Trophoblast cell (in vitro differentiated cells and primary cell): Measurements from ENCODE around the gene CAPN15.

Experiments
- DNase-seq, 2 donors: peaks; one replicate each; pipeline ENCODE4 v3.0.0-alpha.2; 2016
- H2AFZ ChIP-seq: 2 replicates; pipeline ENCODE4 v1.6.1; 2013; ENCODE audit warnings: low read length, moderate library complexity, mild to moderate bottlenecking; ENCODE audit not compliant: insufficient read depth, poor library complexity
- H2AK5ac ChIP-seq: 2 replicates; pipeline ENCODE4 v1.6.1; 2013; ENCODE audit warnings: mild to moderate bottlenecking, low read length
- H2BK120ac ChIP-seq: 2 replicates; pipeline ENCODE4 v1.6.1; 2013; ENCODE audit warnings: low read length, mild to moderate bottlenecking, moderate library complexity; ENCODE audit not compliant: insufficient read depth, poor library complexity
- H2BK12ac ChIP-seq: 2 replicates; pipeline ENCODE4 v1.6.1; 2013; ENCODE audit warnings: mild to moderate bottlenecking, low read length, moderate library complexity
- H2BK5ac ChIP-seq: 2 replicates; pipeline ENCODE4 v1.6.1; 2013; ENCODE audit warnings: low read length, low read depth, moderate library complexity, mild to moderate bottlenecking; ENCODE audit not compliant: poor library complexity
- H3K14ac ChIP-seq: 2 replicates; pipeline ENCODE4 v1.6.1; 2013; ENCODE audit warnings: mild to moderate bottlenecking, low read length
- H3K18ac ChIP-seq: 2 replicates; pipeline ENCODE4 v1.6.1; 2013; ENCODE audit warnings: mild to moderate bottlenecking, low read length
- H3K23ac ChIP-seq: 2 replicates; pipeline ENCODE4 v1.6.1; 2013; ENCODE audit warnings: low read length
- H3K27ac ChIP-seq: 2 replicates; pipeline ENCODE4 v1.5.1; 2013; ENCODE audit warnings: low read depth, mild to moderate bottlenecking, inconsistent platforms, low read length, moderate library complexity
- H3K27me3 ChIP-seq: 2 replicates; pipeline ENCODE4 v1.6.1; 2013; ENCODE audit warnings: inconsistent platforms, mild to moderate bottlenecking, low read length, moderate library complexity; ENCODE audit not compliant: insufficient read depth
- H3K36me3 ChIP-seq, 2 experiments: 1 replicate in 1 of 2; 2 replicates in 1 of 2; pipeline ENCODE4 v1.6.1; 2013; ENCODE audit warnings: low read length in 2 of 2, mild to moderate bottlenecking in 2 of 2, moderate library complexity in 1 of 2; ENCODE audit not compliant: insufficient read depth in 2 of 2, control insufficient read depth in 1 of 2
- H3K4ac ChIP-seq: 2 replicates; pipeline ENCODE4 v1.6.1; 2013; ENCODE audit warnings: low read depth, mild to moderate bottlenecking, low read length, moderate library complexity
- H3K4me1 ChIP-seq, 2 experiments: 1 replicate in 1 of 2; 2 replicates in 1 of 2; pipeline ENCODE4 v1.6.1; 2013; ENCODE audit warnings: low read length in 2 of 2, mild to moderate bottlenecking in 2 of 2, moderate library complexity in 1 of 2; ENCODE audit not compliant: insufficient read depth in 2 of 2, control insufficient read depth in 1 of 2
- H3K4me2 ChIP-seq: 2 replicates; pipeline ENCODE4 v1.6.1; 2013; ENCODE audit warnings: inconsistent platforms, mild to moderate bottlenecking, low read length, moderate library complexity
- H3K4me3 ChIP-seq: 2 replicates; pipeline ENCODE4 v1.5.1; 2013; ENCODE audit warnings: mild to moderate bottlenecking, low read depth, low read length, inconsistent platforms
- H3K79me1 ChIP-seq: one replicate; pipeline ENCODE4 v1.6.1; 2013; ENCODE audit warnings: low read length
- H3K79me2 ChIP-seq: 2 replicates; pipeline ENCODE4 v1.6.1; 2013; ENCODE audit warnings: low read length, mild to moderate bottlenecking; ENCODE audit not compliant: control insufficient read depth, insufficient read depth, poor library complexity
- H3K9ac ChIP-seq: 2 replicates; pipeline ENCODE4 v1.6.1; 2013; ENCODE audit warnings: mild to moderate bottlenecking, low read length
- H3K9me3 ChIP-seq: 2 replicates; pipeline ENCODE4 v1.6.1; 2013; ENCODE audit warnings: low read depth, mild to moderate bottlenecking, control low read depth, inconsistent platforms, low read length; ENCODE audit not compliant: insufficient read depth
- H4K12ac ChIP-seq: 2 replicates; pipeline ENCODE4 v1.6.1; 2013; ENCODE audit warnings: low read depth, mild to moderate bottlenecking, low read length, moderate library complexity
- H4K8ac ChIP-seq: 2 replicates; pipeline ENCODE4 v1.6.1; 2013; ENCODE audit warnings: low read depth, mild to moderate bottlenecking, low read length, moderate library complexity
- H4K91ac ChIP-seq: one replicate; pipeline ENCODE4 v1.6.1; 2013; ENCODE audit warnings: low read depth, mild to moderate bottlenecking, low read length, moderate library complexity
- WGBS: extraction: QIAGEN DNeasy Blood & Tissue Kit; methylation state at CpG from one replicate; pipeline ENCODE4 v1.1.7; 2013; ENCODE audit warnings: missing lambda C conversion rate; ENCODE audit not compliant: insufficient read length, insufficient coverage; ENCODE audit errors: extremely low coverage; 5-methylcytosine and 5-hydroxymethylcytosine counted together

Gene CAPN15

GRCh38 chr16:555528-556473 is 28.3 kb downstream of the CAPN15 start:
- H3K14ac ChIP-seq = no peak overlapping the region
- no peak overlapping the region for H4K91ac ChIP-seq
- no peaks in the 10 kb centered on the region for H3K79me1 ChIP-seq
- H3K79me2 ChIP-seq = no peaks in the 10 kb centered on the region
- peaks cover 28% of the 10 kb centered on the region in 2 experiments for H3K36me3 ChIP-seq
- H3K18ac ChIP-seq = no peak overlapping the region
- no peak overlapping the region for H4K12ac ChIP-seq
- H3K4ac ChIP-seq = no peak overlapping the region
- H4K8ac ChIP-seq = no peak overlapping the region
- no peak overlapping the region for H2BK12ac ChIP-seq
- no peak overlapping the region for H2BK5ac ChIP-seq
- no peak overlapping the region for H3K23ac ChIP-seq
- WGBS = no CpG with 5 or more reads among the region's 32 CpGs
- H2BK120ac ChIP-seq = no peak overlapping the region
- no peak overlapping the region for H3K4me3 ChIP-seq
- no peaks in the 10 kb centered on the region for H3K4me1 ChIP-seq
- no peak overlapping the region for H3K27ac ChIP-seq
- no peak for DNase-seq
- H2AK5ac ChIP-seq = no peak overlapping the region
- no peak overlapping the region for H3K4me2 ChIP-seq
- no peak overlapping the region for H3K9ac ChIP-seq
- H3K9me3 ChIP-seq = peaks cover 2% of the 10 kb centered on the region
- peaks cover 24% of the 10 kb centered on the region for H3K27me3 ChIP-seq
- H2AFZ ChIP-seq = no peak overlapping the region

- Histone ChIP-seq H4K8ac (no peak overlapping the region), H3K18ac (no peak overlapping the region), H3K27ac (no peak overlapping the region), H2AFZ (no peak overlapping the region), H4K12ac (no peak overlapping the region), H3K9ac (no peak overlapping the region), H2AK5ac (no peak overlapping the region), H3K79me1 (no peaks in the 10 kb centered on the region), H2BK5ac (no peak overlapping the region), H3K79me2 (no peaks in the 10 kb centered on the region), H3K14ac (no peak overlapping the region), H4K91ac (no peak overlapping the region), H3K9me3 (peaks cover 2% of the 10 kb centered on the region), H3K4me2 (no peak overlapping the region), H3K27me3 (peaks cover 32% of the 10 kb centered on the region), H3K4me1 (no peaks in the 10 kb centered on the region), H2BK12ac (no peak overlapping the region), H2BK120ac (no peak overlapping the region), H3K4ac (no peak overlapping the region), H3K23ac (no peak overlapping the region), H3K36me3 (peaks cover 21 to 22% of the 10 kb centered on the region in 2 experiments), H3K4me3 (no peak overlapping the region)
- no CpG with 5 or more reads among the region's 32 CpGs for WGBS
- DNase-seq = no peak
Observed at GRCh38 chr16:556474-557173, 29.1 kb downstream of the CAPN15 start.

GRCh38 chr16:557463-558297 is 30.2 kb downstream of the CAPN15 start:
- Histone ChIP-seq H4K12ac (no peak overlapping the region), H3K27ac (no peak overlapping the region), H3K4me2 (no peak overlapping the region), H2BK12ac (no peak overlapping the region), H3K4me1 (no peaks in the 10 kb centered on the region), H3K14ac (no peak overlapping the region), H3K27me3 (peaks cover 36% of the 10 kb centered on the region), H3K4ac (no peak overlapping the region), H3K9me3 (peaks cover 6% of the 10 kb centered on the region), H2AK5ac (no peak overlapping the region), H2AFZ (no peak overlapping the region), H3K9ac (no peak overlapping the region), H4K91ac (no peak overlapping the region), H3K79me1 (no peaks in the 10 kb centered on the region), H3K4me3 (no peak overlapping the region), H3K36me3 (peaks cover 12 to 13% of the 10 kb centered on the region in 2 experiments), H2BK5ac (no peak overlapping the region), H3K23ac (no peak overlapping the region), H2BK120ac (no peak overlapping the region), H4K8ac (no peak overlapping the region), H3K79me2 (no peaks in the 10 kb centered on the region), H3K18ac (no peak overlapping the region)
- no CpG with 5 or more reads among the region's 23 CpGs for whole genome bisulfite sequencing
- no peak for DNase-seq

- no peak overlapping the region for H2AFZ ChIP-seq
- no peak overlapping the region for H4K12ac ChIP-seq
- no peak overlapping the region for H3K4me2 ChIP-seq
- WGBS = no CpG with 5 or more reads among the region's 22 CpGs
- no peak overlapping the region for H2BK5ac ChIP-seq
- peaks cover 5% of the 10 kb centered on the region for H3K9me3 ChIP-seq
- no peaks in the 10 kb centered on the region for H3K79me2 ChIP-seq
- H3K4me1 ChIP-seq = no peaks in the 10 kb centered on the region
- H3K9ac ChIP-seq = no peak overlapping the region
- DNase-seq = no peak
- no peak overlapping the region for H2BK12ac ChIP-seq
- no peak overlapping the region for H3K18ac ChIP-seq
- no peak overlapping the region for H3K23ac ChIP-seq
- H4K8ac ChIP-seq = no peak overlapping the region
- H2AK5ac ChIP-seq = no peak overlapping the region
- H4K91ac ChIP-seq = no peak overlapping the region
- no peak overlapping the region for H3K4ac ChIP-seq
- H3K4me3 ChIP-seq = no peak overlapping the region
- no peaks in the 10 kb centered on the region for H3K79me1 ChIP-seq
- peaks cover 8 to 9% of the 10 kb centered on the region in 2 experiments for H3K36me3 ChIP-seq
- no peak overlapping the region for H3K27ac ChIP-seq
- peaks cover 36% of the 10 kb centered on the region for H3K27me3 ChIP-seq
- no peak overlapping the region for H3K14ac ChIP-seq
- H2BK120ac ChIP-seq = no peak overlapping the region
Observed at GRCh38 chr16:558298-559020, 30.9 kb downstream of the CAPN15 start.
